Liver (tissue), 3 donors: ENCODE measurements around the gene ZFP36L2.

ENCODE experiments used
- GABPA ChIP-seq, 2 donors: IDR thresholded peaks in 1 of 2; conservative IDR thresholded peaks in 1 of 2; 2 replicates each; pipeline ENCODE4 v1.6.1; 2016; ENCODE audit warnings: antibody characterized with exemption in 2 of 2, mild to moderate bottlenecking in 1 of 2, moderate library complexity in 1 of 2
- HNF4A ChIP-seq, 2 donors: conservative IDR thresholded peaks; 2 replicates each; pipeline ENCODE4 v1.6.1; 2016; ENCODE audit warnings: antibody characterized with exemption in 2 of 2, mild to moderate bottlenecking in 2 of 2
- JUND ChIP-seq, 2 donors: IDR thresholded peaks; 2 replicates each; pipeline ENCODE4 v1.6.1; 2016; ENCODE audit warnings: antibody characterized with exemption in 2 of 2
- MAX ChIP-seq: IDR thresholded peaks from 2 replicates; pipeline ENCODE4 v1.6.1; 2016; ENCODE audit warnings: antibody characterized with exemption
- RXRA ChIP-seq, 2 donors: IDR thresholded peaks; 2 replicates each; pipeline ENCODE4 v1.6.1; 2017 to 2018; ENCODE audit warnings: antibody characterized with exemption in 2 of 2, mild to moderate bottlenecking in 1 of 2
- TF ChIP-seq, protein P1 (sequence below): fragments of 150-350 bp; IDR thresholded peaks from 2 replicates; pipeline ENCODE4 v1.5.1; 2017; ENCODE audit warnings: improper control_type of control experiment, low read depth, low read length; ENCODE audit not compliant: missing input control
- TF ChIP-seq, protein P2 (sequence below): IDR thresholded peaks from 2 replicates; pipeline ENCODE4 v1.6.1; 2016; ENCODE audit warnings: antibody characterized with exemption, mild to moderate bottlenecking
- TF ChIP-seq, protein P3 (sequence below): IDR thresholded peaks from 2 replicates; pipeline ENCODE4 v1.6.1; 2016; ENCODE audit warnings: antibody characterized with exemption
- donor health status: healthy.
- donor health status: healthy.

GRCh38 chr2:43220760-43221123 lies 5.7 kb downstream of the ZFP36L2 start:
- TF ChIP-seq RXRA (IDR thresholded peaks at IDR 0.05) (no peak), HNF4A (conservative IDR thresholded peaks at IDR 0.05) (no peak), GABPA (IDR thresholded peaks at IDR 0.05 in 1 of 2, conservative IDR thresholded peaks at IDR 0.05 in 1 of 2) (no peak), JUND (IDR thresholded peaks at IDR 0.05) (no peak), MAX (no peak)
- TF ChIP-seq, protein P1, sequence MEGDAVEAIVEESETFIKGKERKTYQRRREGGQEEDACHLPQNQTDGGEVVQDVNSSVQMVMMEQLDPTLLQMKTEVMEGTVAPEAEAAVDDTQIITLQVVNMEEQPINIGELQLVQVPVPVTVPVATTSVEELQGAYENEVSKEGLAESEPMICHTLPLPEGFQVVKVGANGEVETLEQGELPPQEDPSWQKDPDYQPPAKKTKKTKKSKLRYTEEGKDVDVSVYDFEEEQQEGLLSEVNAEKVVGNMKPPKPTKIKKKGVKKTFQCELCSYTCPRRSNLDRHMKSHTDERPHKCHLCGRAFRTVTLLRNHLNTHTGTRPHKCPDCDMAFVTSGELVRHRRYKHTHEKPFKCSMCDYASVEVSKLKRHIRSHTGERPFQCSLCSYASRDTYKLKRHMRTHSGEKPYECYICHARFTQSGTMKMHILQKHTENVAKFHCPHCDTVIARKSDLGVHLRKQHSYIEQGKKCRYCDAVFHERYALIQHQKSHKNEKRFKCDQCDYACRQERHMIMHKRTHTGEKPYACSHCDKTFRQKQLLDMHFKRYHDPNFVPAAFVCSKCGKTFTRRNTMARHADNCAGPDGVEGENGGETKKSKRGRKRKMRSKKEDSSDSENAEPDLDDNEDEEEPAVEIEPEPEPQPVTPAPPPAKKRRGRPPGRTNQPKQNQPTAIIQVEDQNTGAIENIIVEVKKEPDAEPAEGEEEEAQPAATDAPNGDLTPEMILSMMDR = no peak
- TF ChIP-seq, protein P2, sequence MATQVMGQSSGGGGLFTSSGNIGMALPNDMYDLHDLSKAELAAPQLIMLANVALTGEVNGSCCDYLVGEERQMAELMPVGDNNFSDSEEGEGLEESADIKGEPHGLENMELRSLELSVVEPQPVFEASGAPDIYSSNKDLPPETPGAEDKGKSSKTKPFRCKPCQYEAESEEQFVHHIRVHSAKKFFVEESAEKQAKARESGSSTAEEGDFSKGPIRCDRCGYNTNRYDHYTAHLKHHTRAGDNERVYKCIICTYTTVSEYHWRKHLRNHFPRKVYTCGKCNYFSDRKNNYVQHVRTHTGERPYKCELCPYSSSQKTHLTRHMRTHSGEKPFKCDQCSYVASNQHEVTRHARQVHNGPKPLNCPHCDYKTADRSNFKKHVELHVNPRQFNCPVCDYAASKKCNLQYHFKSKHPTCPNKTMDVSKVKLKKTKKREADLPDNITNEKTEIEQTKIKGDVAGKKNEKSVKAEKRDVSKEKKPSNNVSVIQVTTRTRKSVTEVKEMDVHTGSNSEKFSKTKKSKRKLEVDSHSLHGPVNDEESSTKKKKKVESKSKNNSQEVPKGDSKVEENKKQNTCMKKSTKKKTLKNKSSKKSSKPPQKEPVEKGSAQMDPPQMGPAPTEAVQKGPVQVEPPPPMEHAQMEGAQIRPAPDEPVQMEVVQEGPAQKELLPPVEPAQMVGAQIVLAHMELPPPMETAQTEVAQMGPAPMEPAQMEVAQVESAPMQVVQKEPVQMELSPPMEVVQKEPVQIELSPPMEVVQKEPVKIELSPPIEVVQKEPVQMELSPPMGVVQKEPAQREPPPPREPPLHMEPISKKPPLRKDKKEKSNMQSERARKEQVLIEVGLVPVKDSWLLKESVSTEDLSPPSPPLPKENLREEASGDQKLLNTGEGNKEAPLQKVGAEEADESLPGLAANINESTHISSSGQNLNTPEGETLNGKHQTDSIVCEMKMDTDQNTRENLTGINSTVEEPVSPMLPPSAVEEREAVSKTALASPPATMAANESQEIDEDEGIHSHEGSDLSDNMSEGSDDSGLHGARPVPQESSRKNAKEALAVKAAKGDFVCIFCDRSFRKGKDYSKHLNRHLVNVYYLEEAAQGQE = no peak
- TF ChIP-seq, protein P3, sequence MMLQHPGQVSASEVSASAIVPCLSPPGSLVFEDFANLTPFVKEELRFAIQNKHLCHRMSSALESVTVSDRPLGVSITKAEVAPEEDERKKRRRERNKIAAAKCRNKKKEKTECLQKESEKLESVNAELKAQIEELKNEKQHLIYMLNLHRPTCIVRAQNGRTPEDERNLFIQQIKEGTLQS = no peak
